GM19193 (cell line): Measurements from ENCODE around the gene TNS3.

Experiments
- POLR2A ChIP-seq: IDR thresholded peaks from 4 replicates; pipeline ENCODE4 v1.6.1; 2011; ENCODE audit not compliant: insufficient read depth, insufficient read length; ENCODE audit errors: extremely low read depth

Gene TNS3

DNA sequence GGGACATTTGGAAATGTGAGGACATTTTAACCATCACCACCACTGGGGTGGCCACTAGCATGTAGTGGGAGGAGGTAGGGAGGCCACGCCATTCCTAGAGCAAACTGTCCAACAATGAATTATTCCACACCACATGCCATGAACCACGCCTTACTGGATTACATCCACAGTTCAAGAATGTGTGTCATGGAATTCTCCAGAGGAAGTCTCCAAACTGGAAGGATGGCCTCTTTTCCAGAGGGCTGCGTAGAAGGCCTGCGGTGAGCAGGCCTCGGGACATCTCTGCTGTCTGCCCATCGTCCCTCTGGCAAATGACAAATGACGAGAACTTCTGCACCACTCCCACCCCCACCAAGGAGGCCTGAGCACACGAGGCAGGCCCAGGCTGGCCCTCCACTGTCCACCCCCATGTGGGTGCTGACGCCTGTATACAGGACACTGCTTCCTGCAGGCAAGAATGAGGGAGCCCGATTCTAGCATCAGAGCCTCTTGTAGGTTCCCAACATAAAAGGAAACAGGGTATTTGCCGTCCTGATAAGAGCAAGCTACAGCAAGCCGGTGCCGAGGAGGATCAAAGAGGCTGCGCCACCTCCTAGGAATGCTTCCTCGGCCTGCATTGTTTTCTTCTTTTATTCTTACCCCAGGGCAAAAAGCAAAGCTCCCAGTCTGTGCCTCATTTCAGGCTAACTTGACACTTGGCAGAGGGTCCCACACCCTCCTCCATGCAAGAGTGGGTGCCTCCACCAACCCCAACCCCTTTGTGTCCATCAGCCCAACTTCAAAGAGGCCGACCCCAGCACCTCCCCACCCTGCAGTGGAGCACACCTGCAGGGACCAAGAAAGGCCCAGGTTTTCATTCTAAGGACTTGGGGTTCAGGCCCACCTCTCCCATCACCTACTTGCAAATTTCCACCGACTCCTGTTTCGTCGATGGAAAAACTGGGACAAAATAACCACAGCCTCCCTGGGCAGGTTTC, 23.9 kb downstream of the TNS3 start:
- no peak for TF ChIP-seq POLR2A

DNA sequence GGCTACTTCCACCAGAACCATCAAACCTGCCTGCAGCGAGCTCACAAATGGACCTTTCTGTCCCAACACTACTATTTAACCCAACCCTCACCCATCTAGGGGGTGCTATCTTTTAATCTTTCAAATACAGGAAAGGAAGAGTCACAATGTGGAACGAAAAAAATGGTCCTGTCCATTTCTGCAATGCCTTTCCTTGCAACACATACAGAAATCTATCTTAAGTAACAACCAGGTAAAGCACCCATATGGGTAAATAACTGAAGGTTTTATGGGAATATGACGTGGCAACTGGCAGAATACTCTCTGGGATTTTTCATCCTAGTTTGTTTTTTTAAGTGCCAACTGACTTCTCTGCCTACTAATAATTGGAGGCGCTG, 24.6 kb downstream of the TNS3 start:
- no peak for TF ChIP-seq POLR2A

DNA sequence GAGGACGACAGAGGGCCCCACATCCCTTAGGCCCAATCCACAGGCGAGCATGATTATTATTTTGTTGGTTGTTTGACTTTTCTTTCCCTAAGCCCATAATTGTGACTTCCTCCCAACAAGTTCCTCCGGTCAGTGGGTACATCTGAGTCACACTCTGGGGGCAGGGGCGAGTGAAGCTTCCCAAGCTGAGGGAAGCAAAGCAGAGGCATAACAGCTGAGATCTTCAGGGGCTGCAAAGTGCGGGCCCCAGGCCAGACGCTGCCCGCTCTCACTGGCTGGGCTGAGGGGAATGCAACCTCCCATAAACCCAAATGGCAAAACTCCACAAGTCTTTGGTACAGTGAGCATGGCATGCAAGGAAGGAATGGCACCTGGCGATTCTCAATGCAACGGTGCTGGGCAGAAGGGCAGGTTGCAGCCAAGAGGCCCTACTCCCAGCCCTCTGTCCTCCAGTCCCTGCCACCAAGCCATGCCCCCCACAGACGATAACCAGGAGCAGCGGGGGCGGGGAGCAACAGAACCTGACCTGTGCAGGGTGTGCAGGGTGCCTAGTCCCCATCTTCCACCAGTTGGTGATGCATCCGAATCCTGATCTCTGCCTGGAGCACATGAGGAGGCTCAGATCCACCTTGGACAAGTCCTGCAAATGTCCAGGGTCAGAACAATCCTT, 25.3 kb downstream of the TNS3 start:
- TF ChIP-seq POLR2A = no peak

DNA sequence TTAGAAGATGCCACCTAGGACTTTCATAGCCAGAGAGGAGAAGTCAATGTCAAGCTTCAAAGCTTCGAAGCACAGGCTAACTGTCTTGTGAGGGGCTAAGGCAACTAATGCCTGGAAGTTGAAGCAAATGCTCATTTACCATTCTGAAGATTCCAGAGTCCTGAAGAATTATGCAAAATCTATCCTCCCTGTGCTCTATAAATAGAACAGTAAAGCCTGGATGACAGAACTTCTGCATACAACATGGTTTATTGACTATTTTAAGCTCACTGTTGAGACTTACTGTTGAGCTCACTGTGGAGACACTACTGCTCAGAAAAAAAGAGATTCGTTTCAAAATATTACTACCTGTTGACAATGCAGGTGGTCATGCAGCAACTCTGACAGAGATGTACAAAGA, 28.6 kb downstream of the TNS3 start:
- no peak for TF ChIP-seq POLR2A

DNA sequence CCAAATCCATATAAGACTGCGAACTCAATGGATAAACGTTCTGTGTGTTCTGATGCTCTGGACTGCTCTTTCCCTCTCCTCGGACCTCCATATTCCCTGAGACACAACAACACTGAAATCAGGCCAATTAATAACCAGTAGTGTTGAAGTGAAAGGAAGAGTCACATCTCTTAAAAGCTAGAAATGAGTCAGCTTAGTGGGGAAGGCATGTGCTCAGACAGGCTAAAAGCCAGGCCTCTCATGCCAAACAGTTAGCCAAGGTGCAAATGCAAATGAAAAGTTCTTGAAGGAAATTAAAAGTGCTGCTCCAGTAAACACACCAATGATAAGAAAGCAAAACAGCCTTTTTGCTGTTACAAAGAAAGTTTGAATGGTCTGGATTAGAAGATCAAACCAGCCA, 29.3 kb downstream of the TNS3 start:
- TF ChIP-seq POLR2A = no peak

DNA sequence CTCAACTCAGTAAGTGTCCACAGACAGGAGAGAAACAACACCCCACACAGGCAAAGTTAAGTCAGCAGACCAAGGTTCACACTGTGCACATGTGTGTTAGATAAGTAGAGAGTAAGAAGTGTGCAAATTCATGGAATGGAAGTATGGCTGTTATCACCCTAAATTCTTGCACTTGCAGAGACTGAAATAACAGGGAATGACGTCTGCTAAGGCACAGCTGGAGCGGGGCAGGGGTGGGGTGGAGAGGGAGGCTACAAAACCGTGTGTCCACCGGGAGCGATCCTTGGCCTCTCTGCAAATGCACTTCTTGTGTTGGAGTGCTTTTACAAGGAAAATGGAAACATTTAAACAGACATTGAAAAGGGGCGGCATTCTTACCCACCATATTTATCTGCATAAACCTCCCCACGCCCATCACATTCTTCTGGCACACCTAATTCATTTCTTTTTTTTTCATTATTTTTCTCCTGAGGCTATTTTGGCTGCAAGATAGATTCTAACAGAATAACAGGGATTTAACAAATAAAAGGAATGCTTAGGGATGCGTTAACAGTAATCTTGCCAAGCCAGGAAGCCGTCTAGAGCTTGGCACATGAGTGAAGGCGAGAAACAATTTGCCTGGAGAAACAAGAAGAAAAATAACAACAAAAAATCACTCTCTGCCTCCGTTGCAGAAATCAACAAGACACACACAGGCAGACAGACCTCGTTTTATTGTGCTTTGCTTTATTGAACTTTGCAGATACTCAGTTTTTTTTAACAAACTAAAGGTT, 30.1 kb downstream of the TNS3 start:
- no peak for TF ChIP-seq POLR2A

DNA sequence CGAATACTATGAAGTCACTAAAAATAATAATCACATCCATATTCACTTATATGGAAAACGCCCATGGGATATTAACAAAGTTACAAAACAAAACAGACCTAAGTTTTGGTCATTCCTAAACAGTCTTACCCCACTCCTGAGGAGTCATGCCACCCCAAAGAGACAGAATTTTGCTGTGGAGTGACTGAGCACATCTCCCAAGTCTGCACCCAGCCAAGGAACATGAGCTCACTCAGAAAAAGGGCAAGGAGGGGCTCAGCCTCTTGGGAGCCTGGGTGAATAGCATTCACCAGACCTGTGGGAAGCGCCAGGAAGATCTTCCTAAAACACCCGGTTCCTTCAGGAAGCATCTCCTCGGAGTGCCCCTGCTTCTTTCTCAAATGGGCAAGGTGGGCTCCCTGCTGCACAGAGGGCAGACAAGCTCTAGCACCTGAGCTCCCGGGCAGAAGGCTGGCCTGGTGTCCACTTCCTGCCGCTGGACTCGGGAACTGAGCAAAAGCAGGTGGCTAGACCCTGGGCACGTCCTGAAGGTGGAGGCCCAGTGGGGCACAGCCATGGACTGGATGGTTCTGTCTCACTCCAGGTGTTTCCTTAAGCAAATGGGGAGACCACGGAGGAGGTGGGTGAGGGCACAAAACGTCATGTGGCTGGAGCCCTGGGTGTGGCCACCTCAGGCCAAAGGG, 31.0 kb downstream of the TNS3 start:
- no peak for TF ChIP-seq POLR2A

DNA sequence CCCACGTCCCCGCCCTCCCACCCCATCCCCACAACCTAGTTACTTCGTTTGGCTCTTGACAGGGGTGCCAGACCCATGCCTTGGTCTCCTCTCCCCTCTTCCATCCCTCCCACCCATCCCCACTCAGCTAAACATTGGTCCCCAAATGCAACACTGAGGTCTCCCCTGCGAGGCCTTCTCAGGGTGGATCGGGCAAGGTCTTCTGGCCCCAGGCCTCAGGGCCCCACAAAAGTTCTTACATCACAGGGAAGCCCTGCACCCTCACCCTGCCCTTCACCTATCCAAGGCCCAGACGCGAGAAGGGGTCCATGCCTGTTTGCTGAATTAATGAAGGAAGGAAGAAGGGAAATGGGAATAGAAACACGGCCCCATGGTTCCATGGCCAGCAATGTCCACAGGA, 32.0 kb downstream of the TNS3 start:
- no peak for TF ChIP-seq POLR2A

DNA sequence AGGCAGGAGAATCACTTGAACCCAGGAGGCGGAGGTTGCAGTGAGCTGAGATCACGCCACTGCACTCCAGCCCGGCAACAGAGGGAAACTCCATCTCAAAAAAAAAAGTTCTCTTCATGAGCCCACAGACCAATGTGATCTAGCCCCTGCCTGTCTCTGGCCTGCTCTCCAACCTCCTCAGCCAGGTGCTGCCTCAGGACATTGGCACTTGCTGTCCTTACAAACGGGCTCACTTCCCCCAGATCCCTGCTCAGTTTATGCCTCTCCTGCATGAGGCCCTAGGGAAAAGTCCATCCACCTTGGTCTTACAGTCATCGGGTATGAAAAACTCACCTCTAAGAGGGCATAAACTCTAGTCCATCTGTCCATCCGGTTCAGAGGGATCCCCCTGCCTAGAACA, 32.5 kb downstream of the TNS3 start:
- TF ChIP-seq POLR2A = no peak

DNA sequence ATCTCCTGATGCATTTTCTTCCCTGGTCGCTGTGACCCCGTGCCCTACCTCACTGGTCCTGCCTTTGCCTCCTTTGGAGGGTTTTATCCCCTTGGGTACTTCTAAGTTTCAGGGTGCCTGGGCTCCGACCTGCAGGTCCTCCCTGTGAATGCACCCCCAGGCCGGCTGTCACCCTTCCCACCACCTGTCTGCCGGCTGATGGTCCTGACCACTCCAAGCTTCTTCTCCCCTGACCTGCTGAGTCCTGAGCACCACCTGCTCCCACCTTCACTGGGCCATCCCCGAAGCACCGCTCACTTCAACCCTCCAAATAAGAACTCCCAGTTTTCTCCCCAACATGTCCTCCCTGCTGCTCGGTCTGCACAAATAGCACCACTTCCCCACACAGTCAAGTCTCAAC, 33.4 kb downstream of the TNS3 start:
- TF ChIP-seq POLR2A = no peak

DNA sequence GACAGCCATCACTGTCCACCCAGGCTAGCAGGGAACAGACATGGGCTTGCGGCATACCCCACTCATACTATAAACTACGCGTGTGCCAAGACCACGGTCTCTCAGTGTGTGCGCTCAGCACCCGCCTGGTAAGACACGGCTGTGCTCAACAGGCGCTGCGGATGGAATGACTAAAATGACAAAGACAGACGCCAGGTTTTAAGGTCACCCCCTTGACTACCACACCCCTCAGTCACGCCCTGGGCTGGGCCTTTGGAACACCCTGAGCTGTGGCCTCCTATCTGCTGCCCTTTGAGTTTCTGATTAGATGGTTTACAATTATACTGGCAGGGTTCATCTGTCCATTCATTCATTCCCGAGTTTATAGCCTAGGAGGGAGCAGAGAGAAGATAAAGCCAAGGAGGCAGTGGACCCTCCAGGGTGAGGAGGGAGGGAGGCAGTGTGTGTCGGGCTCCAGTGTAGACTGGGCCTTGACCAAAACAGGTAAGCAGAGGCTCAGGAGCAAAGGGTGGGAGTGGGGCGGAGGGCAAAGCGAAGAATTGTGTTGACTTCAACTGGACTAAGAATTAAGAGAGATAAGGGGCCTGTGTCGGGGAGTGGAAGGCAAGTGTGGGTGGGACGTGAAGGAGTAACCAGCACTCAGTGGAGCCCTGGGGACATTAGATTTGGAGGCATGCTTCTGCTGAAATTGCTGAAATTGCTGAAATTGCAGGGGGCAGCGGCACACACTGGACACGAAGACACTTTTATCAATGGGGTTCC, 35.0 kb downstream of the TNS3 start:
- TF ChIP-seq POLR2A = no peak

DNA sequence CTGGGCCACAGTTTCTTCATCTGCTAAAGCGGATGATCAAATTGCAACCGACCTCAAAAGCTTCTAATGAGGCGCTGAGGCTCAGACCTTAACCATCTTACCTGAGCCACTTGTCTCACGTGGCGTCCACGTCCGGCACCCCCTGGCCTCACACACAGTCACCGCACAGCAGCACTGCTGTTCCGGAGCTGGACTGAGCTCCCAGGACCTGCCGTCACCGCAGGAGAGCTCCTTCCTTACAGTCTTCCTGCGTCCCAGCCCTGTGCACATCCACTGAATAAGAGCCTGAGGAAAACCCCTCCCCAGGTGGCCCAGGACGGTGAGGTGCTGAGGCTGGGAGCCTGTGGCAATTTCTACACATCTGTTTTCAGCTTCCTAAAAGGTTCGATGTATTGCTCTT, 35.7 kb downstream of the TNS3 start:
- no peak for TF ChIP-seq POLR2A

DNA sequence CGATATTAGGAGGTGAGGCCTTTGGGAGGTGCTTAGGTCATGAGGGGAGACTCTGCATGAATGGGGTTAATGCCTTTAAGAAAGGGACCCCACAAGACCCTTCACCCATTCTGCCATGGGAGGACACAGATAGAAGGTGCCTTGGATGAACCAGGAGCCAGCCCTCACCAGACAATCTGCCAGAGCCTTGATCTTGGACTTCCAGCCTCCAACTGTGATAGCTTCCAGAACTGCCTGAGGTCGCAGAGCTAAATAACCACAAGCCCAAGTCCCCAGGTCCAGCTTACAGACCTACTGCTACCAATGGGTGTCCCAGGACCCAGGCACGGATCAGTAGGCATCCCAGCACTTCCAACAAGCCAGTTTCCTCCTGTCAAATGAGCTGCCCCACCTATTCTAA, 37.5 kb downstream of the TNS3 start:
- TF ChIP-seq POLR2A = no peak

DNA sequence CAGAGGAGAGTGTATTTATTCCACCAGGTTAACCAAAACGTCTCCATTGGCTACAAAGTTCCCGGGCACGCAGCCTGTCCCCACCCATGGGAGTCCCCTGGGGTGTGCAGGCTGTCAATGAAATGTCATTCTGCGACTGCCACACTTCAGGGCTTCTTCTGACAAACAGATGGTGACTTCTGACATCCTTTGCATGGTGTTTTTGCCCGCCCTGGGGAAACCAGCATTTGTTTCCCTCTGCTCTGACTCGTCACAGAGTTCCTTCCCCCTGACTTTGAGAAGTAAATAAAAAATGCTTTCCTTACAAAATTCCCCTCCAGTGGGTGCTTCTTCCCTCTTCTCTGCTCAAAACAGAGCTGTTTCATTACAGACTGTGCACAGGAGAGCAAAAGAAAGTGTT, 38.2 kb downstream of the TNS3 start:
- TF ChIP-seq POLR2A = no peak
